ENCODE data around the gene ZFPM1.
"Not testable (repeated sequence)": the region's sequence is repeated elsewhere in the genome, so short reads cannot be mapped to it uniquely, and the experiment has no call there.

Gene ZFPM1

DNA sequence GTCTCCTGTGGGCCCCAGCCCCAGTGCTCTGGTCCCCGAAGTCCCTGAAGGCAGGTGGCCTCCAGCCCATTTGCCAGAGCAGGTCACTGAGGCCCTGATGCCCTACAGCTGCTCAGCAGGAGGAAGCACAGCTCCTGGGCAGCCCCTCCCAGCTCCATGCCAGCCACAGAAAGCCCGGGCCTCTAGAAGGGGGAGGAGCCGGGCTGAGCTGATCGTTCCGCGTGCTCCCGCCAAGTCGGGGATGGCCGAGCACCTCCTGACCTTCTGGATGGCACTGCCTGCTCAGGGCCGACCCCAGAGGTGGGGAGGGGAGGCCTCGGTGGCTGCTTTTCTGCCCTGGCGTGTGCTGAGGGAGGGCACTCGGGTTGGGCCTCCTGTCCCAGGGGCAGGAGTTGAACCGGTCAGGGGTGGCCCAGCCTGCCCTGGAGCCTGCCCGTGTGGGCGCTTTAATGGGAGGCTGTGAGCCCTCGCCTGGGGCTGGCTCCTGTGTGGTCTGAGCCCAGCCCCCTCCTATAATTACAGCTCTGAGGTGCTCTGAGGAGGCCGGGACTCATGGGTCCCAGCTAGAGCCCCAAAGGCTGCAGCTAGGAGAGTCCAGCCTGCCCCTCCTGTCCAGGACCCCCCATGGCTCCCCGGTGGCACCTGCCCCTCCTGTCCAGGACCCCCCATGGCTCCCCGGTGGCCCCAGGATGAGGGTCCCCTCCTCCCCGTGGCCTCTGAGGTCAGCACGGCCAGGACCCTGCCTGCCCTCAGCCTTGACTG lies 29.7 kb downstream of the ZFPM1 start:
- DNase-seq, result no peak

DNA sequence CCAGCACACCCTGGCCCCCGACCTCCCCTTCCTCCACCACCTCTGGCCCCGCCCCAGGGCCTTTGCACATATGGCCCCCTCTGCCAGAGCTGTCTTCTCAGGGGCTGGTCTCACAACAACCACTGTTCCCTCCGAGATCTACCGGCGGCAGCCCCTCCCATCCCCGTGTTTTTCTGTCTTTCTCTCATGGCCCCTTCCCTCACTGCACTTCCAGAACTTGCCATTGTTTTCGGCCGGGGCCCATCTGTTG lies 30.2 kb downstream of the ZFPM1 start:
- DNase-seq, result no peak

DNA sequence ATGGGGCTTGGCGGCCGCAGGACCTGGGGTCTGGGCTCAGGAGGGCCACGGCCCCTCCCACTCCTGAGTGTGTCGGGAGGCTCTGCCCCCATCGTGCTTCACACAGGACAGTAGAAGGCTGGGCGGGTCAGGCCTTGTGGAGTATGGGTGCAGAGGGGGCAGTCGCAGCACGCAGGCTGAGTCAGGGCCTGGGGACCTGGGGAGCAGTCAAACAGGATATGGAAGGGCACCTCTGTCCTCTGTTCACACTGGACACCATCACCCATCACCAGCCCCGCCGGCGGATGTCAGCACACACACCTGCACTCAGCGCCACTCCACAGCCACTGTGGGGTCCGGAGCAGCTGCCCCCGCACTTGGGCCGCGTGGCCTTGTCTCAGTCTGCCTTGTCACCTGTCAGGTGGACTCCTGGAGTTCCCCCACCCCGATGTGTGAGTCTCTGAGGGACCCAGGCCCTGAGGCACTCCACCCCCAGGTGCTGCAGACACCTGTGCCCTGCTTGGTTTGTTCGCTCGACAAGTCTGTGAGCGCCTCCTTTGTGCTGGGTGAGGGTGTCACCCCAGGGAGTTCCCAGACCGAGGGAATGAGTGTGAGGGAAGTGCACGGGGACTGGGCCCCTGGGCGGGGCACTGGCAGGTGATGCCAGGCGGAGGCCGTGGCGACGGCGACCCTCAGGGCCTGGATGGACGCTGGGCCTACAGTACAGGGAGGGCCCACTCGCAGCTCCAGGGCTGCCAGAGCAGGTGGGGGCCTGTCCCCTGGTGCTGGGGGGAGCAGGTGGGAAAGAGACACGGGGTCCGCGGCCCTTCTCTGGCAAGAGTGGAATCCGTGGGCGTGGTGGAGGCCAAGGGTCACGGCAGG lies 31.7 kb downstream of the ZFPM1 start:
- no peak for DNase-seq

DNA sequence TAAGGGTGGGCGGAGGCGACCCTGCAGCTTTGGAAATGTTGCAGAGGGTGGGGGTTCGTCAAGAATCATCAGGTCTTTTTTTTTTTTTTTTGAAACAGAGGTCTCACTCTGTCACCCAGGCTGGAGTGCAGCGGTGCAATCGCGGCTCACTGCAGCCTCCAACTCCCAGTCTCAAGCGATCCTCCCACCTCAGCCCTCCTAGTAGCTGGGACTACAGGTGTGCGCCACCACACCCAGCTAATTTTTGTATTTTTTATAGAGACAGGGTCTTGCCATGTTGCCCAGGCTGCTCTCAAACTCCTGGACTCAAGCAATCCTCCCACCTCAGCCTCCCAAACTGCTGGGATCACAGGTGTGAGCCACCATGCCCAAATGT lies 32.3 kb downstream of the ZFPM1 start:
- not testable (repeated sequence) for DNase-seq

DNA sequence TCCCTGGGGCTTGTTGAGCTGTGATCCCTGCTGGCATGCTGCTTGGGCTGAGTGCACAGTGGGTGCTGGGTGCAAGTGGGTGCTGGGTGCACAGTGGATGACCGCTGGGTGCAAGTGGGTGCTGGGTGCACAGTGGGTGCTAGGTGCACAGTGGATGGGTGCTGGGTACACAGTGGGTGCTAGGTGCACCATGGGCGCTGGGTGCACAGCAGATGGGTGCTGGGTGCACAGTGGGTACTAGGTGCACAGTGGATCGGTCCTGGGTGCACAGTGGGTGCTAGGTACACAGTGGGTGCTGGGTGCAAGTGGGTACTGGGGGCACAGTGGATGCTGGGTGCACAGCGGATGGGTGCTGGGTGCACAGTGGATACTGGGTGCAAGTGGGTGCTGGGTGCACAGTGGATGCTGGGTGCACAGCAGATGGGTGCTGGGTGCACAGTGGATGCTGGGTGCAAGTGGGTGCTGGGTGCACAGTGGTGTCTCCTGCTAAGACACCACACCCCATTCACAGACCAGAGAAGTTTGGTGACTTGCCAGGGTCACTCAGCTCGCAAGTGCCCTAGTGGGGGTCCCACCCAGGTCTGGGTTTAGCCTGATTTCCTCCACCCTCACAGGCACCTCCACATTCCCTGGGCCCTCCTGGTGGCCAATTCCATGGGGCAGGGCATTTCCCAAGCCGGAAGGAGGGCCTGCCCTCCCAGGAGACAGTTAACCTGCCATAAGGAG lies 33.5 kb downstream of the ZFPM1 start:
- DNase-seq, result no peak

DNA sequence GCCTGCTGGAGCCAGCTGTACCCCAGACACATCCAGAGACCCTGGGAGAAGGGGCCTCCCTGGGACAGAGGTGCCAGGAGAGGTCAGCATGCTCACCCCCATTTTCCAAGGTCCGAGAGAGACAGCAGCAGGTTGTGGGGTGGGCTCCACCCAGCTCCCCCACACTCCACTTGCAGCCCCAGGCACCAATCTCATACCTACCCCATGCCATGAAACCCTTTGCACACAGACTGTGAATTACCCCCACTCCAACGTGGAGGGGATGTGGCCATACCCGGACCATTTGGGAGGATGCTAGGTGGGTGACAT lies 34.0 kb downstream of the ZFPM1 start:
- DNase-seq, result no peak

DNA sequence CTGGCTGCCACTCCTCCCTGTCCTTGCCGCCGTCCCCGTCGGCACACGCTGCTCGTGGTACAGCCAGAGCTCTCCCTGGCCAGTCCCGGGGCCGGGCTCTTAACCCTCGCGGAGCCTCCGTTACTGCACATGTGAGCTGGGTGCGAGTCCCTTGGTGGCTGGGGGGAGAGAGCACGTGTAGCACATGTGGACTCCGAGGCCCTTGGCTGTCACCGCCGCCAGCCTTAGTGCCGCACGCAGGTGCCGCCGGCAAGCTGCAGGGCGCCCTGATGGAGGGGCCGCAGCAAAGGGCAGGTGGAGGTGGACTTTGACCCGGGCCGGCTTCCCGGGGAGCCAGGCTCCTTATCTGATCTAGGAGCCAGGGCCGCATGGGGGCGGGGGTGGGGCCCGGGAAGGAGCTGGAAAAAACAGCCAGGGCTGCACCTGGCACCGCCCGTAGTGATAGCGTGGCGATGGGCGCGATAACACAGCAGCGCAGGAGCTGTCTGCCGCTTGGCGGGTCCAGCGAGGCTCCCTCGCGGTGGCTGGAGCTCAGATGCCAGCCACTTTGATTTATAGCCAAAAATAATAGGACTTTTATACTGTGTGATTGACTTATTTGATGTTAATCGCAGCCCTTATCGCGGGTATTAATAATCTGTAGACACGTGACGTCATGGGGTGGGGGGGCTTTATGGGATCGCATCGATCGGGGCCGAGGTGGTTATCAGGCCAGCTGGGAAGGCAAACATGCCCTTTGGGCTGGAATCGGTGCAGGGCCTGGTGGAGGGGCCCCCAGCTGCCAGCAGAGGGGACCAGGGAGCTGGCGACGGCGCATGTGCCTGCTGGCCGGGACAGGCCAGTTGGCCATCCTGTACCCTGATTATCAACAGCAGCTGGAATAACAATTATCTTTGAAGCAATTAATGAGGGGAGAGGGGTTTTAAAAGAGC lies 35.1 kb downstream of the ZFPM1 start:
- DNase-seq, result no peak

DNA sequence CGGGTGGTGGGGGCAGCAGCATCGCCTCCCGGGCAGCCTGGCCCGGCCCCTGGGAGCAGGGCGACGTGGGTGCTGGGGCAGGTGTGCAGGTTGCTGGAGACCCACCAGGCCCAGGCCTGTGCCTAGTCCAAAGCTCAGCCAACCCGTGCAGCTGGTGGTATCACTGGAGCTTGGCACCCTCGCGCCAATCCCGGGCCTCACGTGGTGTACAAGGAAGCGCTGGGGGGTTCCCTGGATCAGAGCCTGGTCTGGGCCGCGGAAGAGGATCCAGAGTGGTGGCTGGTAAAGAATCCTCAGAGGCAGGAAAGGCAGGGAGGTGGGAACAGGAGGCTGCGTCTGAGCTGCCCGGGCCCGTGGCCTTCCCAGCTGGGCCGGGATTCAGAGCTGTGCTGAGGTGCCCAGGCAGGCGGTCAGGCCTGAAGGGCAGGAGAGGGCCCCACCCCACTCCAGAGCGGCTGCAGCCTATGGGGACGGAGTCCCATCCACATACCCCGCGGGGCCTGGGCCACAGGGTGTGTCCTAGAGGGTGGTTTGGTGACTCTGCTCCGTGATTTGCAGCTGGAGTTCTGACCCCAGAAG lies 36.2 kb downstream of the ZFPM1 start:
- DNase-seq, result no peak

DNA sequence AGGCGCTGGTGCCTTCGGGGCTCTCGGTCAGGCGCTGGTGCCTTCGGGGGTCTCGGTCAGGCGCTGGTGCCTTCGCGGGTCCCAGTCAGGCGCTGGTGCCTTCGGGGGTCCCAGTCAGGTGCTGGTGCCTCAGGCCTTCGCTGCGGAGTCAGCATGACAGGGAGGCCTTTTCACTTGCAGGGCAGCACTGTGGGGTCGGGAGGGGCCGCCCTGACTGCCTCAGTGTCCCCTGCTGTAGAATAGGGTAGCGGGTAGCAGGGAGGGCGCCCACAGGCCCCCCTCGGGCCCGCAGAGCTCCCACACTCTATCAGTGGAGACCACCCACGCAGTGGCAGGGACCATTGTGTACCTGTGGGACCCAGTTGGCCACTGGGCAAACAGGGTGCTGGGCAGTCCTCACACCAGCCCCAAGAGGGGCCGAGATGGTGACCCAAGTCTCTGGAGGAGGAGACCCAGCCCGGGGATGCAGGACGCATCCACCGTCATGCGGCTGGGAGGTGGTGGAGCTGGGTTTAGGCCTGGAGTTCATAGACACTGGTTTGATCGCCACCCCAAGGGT lies 38.0 kb downstream of the ZFPM1 start:
- DNase-seq, result no peak

DNA sequence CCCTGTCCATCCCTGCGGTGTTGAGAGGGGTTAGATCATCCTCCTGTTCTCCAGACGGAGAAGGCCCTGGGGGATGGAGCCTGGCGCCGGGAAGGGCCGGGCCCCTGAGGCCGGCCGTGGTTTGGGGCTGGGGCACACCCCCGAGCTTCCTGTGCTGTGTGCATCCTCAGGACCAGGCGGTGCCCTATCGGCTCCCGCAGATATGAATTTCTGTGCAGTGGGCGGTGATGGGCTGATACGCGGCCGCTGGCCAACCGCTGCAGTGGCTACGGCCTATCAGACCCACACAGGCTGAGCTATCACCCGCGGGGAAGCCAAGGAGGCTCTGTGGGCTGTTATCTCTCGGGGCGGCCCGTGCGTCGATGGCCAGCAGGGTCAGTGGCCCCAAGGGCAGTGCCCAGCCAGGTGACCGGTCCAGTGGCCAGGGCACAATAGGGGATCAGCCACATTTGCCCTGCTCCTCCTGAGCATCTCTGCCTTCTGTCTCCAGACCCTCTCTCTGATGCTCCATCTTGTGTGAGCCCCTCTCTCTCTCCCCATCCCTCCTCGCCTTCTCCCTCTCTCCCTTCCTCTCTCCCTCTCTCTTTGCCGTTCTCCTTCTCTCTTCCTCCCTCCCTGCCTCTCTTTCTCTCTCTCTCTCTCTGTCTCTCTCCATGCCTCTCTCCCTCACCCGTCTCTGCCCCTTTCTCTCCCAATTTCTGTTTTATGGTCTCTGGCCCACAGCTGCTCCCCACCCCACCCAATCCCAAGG lies 38.7 kb downstream of the ZFPM1 start:
- no peak for DNase-seq

DNA sequence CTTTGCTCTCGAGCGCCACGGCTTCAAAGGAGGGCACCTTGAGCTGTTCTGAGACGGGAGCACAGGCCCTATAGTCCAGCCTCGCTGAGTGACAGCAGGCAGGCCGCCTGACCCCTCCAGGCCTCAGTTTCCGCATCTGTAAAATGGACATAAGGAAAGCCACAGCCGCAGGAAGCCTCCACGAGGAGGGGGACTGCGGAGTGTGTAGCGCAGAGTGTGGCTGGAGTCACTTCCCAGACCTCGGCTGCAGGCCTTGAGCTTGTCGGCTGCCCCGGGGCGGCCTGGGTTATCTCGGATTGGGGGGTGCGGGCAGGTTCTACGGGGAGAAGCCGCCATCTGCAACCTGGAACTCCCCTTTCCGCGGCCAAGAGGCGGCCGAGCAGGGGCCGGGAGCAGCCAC lies 40.8 kb downstream of the ZFPM1 start:
- no peak for DNase-seq

DNA sequence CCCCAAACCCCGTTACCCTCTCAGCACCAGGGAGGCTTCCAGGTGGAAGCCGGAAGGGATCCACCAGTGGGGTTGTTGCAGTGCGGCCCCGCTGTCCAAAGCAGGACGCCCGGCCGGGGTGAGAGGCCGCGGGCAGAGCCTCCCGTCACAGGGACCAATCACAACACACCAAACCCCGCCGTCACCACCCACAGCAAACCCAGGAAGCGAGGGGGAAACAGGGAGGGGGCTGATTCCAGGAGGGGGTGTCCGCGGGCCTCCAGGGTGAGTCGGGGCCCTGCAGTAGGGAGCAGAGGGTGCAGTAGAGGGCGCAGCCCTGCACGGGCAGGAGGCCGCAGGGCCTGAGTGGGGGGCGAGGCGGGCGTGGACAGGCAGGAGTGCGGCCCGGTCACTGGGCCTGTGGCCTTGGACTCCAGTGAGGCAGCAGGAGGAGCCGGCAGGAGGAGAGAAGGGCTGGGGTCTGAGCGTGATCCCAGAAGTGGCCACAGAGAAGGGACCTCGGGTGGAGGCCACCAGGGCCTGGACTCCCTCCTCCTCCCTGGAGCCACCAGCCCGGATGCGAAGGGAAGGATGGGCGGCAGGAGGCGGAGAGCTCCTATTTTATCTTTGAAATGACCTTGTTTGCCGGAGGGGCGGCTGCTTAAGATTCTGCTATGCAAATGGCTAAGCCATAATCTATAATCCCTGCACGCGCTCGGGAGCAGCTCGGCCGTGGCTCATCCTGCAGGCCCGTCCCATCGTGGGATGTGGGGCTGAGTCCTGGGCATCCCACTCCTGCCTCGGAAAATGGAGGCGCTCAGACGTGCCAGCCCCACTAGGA lies 41.5 kb downstream of the ZFPM1 start:
- no peak for DNase-seq

DNA sequence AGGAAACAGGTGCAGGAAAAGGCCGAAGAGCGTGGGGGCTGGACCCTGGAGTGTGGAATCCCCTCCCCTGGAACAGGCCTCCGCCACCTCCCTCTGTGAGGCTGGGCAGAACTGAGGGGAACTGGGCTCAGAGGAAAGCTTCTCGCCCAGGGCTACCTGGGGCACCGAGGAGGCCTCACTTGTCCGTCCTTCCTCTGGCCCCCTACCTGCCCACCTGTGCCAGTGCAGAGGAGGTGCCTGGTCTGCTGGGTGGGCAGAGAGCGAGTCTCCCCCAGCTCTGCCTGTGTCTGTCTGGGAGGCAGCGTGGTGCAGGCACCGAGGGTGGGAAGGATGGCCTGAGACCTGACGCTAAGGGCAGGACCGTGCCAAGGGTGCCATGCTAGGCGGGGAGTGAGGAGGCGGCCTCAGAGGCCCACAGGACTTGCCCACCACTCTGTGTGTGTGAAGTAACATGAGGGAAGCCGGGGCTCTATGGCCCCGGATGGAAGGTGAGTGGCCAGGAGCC lies 42.2 kb downstream of the ZFPM1 start:
- no peak for DNase-seq

DNA sequence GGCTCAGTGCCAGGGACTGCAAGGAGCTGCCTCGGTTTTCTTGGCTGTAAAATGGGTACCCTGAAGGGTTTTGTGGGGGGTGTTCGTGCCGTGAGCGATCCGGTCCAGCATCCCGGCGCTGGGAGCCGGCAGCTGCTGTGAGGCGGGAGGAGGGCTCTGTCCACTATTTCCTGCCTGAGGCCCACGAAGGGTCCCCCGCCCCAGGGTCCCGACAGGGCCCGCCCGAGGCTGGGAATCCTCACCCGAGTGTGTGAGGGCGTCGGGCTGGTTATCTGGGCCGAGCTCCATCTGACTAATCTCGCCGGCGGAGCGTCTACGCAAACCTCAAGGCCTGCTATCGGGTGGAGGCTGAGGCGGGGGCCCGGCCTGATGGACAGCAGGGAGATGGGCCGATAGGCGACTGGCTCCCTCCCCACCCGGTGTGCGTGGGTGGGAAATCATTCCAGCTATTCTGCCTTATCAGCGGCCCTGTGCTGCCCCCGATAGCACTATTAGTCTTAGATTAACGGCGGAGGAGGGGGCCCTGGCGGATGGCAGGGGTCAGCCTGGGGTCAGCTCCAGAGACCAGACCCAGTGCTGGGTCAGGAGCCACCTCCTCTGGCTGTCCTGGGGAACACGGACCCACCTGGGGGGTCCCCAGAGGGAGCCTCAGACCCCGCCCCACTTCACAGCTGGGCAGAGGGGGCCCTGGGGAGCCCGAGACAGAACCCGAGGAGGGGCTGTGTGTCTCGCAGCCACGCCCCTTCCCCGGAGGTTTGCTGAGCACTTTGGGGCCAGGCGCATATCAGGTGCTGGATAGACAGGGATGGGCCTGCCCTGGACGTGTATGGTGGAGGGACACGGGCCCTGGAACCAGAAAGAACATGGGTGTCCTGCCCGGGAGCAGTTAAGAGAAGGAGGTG lies 44.7 kb downstream of the ZFPM1 start:
- DNase-seq, result no peak

DNA sequence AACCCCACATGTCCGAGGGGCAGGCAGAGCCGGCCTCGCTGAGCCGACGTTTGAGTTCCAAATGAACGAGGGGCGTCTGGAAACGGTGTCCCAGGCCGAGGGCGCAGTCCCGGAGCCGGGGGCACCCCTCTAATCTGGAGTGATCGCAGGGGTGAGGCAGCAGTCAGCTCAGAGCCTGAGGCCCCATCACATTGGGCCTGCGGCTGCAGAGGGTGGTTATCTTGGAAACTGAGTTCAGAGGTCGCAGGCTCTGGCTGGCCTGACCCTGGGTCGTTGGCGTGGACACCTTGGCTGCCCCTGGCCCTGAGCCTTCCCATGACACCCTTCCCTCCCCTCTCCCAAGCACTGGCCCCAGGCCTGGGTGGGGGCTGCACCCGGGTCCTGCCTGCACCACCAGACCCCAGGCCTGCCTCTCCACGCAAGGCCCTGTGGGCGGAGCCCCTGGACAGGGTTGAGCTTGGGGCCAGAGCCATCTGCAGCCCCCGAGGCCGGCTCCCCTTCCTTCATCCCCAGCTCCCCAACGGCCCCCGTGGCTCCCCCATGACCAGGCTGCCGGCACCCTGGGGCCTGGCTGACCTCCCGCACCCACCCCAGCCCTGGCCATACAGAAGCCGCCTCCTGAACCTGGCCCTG lies 45.6 kb downstream of the ZFPM1 start:
- no peak for DNase-seq

DNA sequence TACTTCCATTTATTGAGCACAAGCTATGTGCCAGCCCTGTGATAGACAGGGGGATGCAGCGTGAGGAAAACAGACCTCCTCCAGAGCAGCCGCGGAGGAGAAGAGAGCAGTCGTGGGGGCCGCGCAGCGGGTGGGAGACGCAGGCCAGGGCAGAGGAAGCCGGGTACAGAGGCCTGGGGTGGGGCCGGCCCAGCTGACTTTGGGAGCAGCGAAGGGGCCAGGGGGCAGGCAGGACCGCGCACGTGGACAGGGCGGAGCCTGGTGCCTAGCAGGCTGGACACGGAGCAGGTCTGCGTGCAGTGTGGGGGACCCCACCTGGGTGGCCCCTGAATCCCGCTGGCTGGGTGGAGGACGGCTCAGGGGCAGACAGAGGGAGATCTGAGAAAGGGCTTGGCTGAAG lies 46.2 kb downstream of the ZFPM1 start:
- no peak for DNase-seq

DNA sequence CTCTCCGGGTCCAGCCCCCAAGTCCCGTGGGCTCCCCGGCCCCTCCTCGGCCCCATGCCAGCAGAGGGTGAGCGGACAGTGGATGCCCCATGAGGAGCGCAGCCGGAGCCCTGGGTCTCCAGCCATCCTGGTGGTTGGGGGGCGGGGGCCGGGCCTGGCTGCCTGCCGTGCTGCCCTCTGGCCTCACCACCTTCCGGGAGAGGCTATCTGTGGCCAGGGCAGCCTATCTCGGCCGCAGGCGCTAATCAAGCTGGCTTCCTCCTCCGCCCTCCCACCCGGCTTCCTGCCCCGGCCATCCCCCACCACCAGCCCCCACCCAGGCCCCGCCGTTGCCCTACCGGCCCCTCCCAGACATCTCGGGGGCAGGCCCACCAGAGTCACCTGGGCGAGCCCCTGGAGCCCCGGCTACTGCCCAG lies 46.8 kb downstream of the ZFPM1 start:
- no peak for DNase-seq

DNA sequence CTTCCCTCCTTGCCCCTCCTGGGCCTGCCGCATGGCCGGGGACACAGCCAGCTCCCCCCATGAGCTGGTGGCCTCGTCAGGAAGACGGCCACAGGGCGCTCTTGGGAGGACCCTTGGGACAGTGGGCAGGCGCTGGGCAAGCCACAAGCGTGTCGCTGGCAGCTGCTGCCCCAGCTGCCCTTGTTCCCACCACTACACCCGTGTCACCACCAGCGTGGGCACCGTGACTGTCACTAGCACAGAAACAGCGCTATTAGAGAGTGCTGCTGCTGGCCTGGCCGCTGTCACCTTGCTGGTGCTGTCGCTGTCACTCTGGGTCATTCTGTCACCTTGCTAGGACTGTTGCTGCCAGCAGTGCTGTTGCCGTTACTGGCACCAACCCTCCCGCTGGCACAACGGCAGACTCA lies 47.2 kb downstream of the ZFPM1 start:
- DNase-seq, result no peak

DNA sequence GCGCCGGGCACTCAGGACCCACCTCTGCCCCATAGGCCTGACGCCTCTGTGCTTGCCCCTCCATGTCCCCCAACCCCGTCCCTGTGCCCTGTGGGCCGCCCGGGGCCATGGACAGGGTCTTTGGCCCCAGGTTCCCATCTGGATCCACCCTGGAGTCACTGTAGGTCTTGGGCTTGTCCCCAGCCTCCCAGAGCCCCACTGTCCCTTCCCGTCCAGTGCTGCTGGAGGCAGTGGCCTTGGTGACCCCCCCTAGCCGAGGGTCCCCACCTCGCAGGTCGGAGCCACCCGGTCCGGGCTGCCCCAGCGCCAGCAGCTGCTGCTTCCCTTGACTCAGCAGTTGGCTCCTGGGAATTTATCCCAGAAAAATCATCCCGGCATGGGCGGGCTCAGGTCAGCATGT lies 49.3 kb downstream of the ZFPM1 start:
- DNase-seq, result no peak

Data from SHP77 (cell line).